GM06990 (cell line): ENCODE results near the gene PATJ.
"Not testable (repeated sequence)": the region's sequence is repeated elsewhere in the genome, so short reads cannot be mapped to it uniquely, and the experiment has no call there.

ENCODE experiments used
- DNase-seq: peaks from one replicate; pipeline ENCODE4 v3.0.0-alpha.2; 2011; ENCODE audit not compliant: insufficient read length; ENCODE audit errors: extremely low read depth
- H3K27me3 ChIP-seq: replicated peaks from 2 replicates; pipeline ENCODE4 v1.6.0; 2011; ENCODE audit warnings: low read length; ENCODE audit not compliant: control insufficient read depth, insufficient read depth
- H3K36me3 ChIP-seq: 2 replicates; pipeline ENCODE4 v1.5.1; 2011; ENCODE audit warnings: low read length; ENCODE audit not compliant: control insufficient read depth, insufficient read depth
- H3K4me3 ChIP-seq: replicated peaks from 2 replicates; pipeline ENCODE4 v1.5.1; 2011; ENCODE audit warnings: low read depth, mild to moderate bottlenecking, control low read depth, low read length
- CTCF ChIP-seq: IDR thresholded peaks from 2 replicates; pipeline ENCODE4 v1.5.1; 2011; ENCODE audit warnings: low read length, control low read depth, mild to moderate bottlenecking, inconsistent platforms; ENCODE audit not compliant: insufficient read depth, poor library complexity, severe bottlenecking

PATJ gene

DNA sequence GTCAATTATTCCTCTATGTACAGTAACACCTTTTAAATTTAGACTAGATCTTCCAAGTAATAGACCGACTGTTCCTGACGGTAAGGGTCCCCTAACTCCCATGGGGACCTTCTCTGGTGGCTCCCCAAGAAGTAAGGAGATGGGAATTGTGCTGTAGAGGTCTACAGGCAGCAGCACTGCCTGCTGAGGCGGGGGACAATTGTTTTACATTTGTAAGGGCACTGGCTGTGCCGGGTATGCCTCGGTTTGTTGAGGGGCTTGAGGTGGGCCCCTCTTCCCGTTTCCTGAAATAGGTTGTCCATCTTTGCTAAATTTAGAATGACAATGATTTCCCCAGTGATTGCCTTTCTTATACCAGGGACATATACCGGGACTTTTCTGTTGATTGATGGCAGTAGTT is 439.3 kb downstream of the PATJ start:
- Histone ChIP-seq H3K36me3 (no peaks in the 10 kb centered on the region), H3K27me3 (no peaks in the 10 kb centered on the region), H3K4me3 (no peak overlapping the region)
- no peak for DNase-seq
- TF ChIP-seq CTCF = no peak

DNA sequence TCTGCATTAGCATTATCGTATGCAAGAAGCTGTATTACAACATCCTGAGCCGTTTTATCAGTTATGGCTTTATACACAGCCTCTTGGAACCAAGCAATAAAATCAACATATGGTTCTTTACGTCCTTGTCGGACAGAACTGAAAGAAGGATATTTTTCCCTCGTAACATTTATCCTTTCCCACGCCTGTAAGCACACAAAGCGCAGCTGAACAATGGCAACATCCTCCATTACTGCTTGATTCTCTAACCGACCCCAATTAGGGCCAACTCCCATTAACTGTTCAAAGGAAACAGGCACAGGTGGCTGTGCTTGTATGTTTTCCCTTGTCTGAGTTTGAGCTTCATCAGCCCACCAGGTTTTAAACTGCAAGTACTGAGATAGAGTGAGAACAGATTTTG is 439.9 kb downstream of the PATJ start:
- not testable (repeated sequence) for H3K4me3 ChIP-seq, H3K27me3 ChIP-seq, H3K36me3 ChIP-seq, DNase-seq

- H3K4me3 ChIP-seq, H3K27me3 ChIP-seq, DNase-seq, H3K36me3 ChIP-seq: not testable (repeated sequence)
Observed at GRCh38 chr1:62183164-62184020, 441.1 kb downstream of the PATJ start.

GRCh38 chr1:62184336-62184735 is 442.1 kb downstream of the PATJ start:
- Histone ChIP-seq H3K36me3 (no peaks in the 10 kb centered on the region), H3K27me3 (no peaks in the 10 kb centered on the region), H3K4me3 (no peak overlapping the region)
- no peak for TF ChIP-seq CTCF
- DNase-seq = no peak

DNA sequence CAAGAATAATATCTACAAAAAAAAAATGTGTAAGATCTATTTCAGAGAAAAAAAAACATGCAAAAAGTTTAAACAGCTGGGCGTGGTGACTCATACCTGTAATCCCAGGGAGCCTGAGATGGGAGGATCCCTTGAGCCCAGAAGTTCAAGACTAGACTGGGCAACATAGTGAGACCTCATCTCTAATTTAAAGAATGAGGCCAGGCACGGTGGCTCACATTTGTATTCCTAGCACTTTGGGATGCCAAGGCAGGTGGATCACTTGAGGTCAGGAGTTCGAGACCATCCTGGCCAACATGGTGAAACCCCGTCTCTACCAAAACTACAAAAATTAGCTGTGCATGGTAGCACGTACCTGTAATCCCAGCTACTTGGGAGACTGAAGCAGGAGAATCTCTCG is 443.0 kb downstream of the PATJ start:
- not testable (repeated sequence) for DNase-seq, H3K4me3 ChIP-seq, H3K36me3 ChIP-seq, H3K27me3 ChIP-seq

- H3K27me3 ChIP-seq = no peaks in the 10 kb centered on the region
- DNase-seq = no peak
- H3K36me3 ChIP-seq = no peaks in the 10 kb centered on the region
- TF ChIP-seq CTCF = no peak
- H3K4me3 ChIP-seq = no peak overlapping the region
Observed at GRCh38 chr1:62185677-62186076, 443.4 kb downstream of the PATJ start.

DNA sequence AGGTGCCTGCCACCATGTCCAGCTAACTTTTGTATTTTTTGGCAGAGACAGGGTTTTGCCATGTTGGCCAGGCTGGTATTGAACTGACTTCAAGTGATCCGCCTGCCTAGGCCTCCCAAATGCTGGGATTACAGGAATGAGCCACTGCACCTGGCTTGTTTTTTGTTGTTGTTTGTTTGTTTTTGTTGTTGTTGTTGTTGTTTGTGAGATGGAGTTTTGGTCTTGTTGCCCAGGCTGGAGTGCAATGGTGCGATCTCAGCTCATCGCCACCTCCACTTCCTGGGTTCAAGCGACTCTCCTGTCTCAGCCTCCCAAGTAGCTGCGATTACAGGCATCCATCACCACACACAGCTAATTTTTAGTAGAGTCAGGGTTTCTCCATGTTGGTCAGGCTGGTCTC is 445.3 kb downstream of the PATJ start:
- no peak for TF ChIP-seq CTCF
- Histone ChIP-seq H3K4me3 (no peak overlapping the region), H3K36me3 (no peaks in the 10 kb centered on the region), H3K27me3 (no peaks in the 10 kb centered on the region)
- DNase-seq = no peak
